ENCODE data around the gene ALPI. TPM values are rescaled to one million over a fixed set of nuclear protein-coding genes. Genes with fewer than 3 reads are reported as not detected.

Gene ALPI
- total and polyA plus RNA-seq, 5 donors = not detected

DNA sequence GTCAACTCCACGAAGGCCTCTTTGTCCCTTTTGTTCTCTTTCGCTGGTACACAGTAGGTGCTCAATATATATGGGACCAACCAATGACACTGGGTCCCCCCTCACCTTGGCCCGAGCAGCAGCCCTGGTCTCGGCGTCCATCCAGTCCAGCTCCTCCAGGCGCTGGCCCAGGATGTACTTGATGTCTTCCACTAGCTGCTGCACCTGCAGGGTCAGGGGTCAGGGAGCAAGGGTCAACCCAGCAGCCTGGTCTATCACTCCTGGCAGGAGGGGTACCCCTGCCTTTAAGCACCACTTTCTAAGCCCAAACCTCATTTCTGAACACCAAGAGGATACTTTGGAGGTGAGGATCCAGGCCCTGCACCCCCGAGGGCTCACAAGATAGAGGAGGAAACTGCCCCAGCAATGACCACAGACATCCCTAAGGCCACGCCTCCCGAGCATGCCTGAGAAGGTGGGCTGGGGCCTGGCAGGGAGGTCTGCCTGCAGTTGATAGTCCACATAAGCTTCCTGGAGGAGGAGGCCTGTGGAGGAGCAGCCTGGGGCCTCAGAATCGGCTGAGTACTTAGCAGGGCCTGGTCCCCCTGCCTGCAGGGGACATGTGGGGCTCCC lies 27.5 kb downstream of the ALPI start:
- DNase-seq = peak in 1 of 3 donors; percentile 25

DNA sequence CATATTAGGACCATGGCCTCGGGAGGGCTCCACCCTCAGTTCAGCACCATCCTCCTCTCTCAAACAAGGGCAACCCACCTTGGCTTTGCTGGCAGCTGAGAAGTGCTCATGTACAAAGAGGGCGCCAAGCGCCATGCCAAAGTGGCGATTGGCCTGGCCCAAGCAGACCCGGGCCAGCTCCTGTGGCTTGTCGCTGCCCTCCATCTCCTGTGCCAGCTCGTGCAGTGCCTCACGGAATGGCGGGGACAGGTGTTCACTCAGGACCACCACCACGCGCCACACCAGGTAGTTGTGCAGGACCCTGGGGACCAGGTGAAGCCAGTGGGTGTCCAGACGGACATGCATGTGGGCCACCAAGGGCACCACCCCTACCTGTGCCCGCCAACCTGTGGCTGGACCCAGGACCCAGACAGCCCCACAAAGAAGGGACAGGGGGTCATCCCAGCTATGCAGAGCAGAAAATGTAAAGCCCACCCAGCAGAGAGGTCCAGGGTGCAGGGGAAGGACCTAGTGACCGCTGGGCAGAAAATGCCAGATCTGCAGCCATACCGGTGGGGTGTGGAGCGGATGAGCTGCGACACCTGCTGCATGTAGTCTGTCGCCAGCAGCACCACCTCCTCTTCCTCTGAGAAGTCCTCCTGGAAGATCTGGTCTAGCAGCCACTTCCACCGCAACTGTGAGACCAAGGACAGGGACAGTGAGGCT lies 28.1 kb downstream of the ALPI start:
- no peak for ATAC-seq
- no peak for DNase-seq
- Histone ChIP-seq H3K27me3 (ENCODE audit: control insufficient read depth, insufficient read depth) (no peaks in the 10 kb centered on the region), H3K4me3 (ENCODE audit: low read length) (no peak overlapping the region), H3K27ac (ENCODE audit: low read length) (no peak overlapping the region), H3K9me3 (ENCODE audit: control insufficient read depth, low read length) (no peaks in the 10 kb centered on the region), H3K4me1 (ENCODE audit: control insufficient read depth, insufficient read depth, low read length) (no peaks in the 10 kb centered on the region)
- 89% methylated on average over 19 of the region's 19 CpGs for WGBS
- intact Hi-C loops (cut with DNase I) = no loop called here

More for the DNA sequence above, 27.5 kb downstream of the ALPI start:
- intact Hi-C loops (cut with DNase I) = no loop called here
- whole genome bisulfite sequencing = 92% methylated on average over 10 of the region's 10 CpGs
- Histone ChIP-seq H3K27ac (ENCODE audit: low read length) (no peak overlapping the region), H3K27me3 (ENCODE audit: control insufficient read depth, insufficient read depth) (no peaks in the 10 kb centered on the region), H3K4me1 (ENCODE audit: control insufficient read depth, insufficient read depth, low read length) (no peaks in the 10 kb centered on the region), H3K9me3 (ENCODE audit: control insufficient read depth, low read length) (no peaks in the 10 kb centered on the region), H3K4me3 (ENCODE audit: low read length) (no peak overlapping the region)
- no peak for ATAC-seq

DNA sequence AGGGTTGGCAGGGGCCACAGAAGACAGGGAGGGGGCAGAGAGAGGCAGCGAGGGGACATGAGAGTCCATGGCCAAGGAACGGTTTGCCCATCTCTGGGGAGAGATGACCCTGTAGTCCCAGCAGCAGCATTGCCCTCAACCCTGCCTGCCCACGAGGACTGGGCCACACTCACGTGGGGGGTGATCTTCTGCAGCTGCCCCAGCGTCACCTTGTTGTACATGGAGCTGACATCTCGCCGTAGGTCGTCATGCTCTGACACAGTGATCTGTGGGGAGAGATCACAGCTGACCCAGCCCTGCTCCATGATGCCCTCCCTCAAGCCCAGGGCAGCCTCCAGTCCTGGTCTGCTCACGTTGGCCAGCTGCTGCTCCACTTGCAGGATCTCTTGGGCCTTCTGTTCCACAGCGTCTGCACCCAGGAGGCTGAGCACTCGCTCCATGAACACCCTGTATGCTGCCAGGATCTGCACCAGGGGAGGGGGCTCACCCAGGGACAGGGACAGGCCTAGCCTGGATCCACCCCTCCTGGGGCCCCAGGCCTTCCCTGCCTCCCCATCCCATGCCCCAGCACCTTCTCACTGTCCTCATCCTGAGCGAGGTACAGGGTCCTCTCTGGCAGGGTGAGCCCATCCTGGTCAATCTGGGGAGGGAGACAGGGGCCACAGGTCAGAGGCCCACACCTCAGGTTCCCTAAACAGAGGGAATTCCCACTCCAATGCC lies 28.8 kb downstream of the ALPI start:
- intact Hi-C loops (cut with DNase I) = no loop called here
- Histone ChIP-seq H3K4me3 (ENCODE audit: low read length) (no peak overlapping the region), H3K27ac (ENCODE audit: low read length) (no peak overlapping the region), H3K9me3 (ENCODE audit: control insufficient read depth, low read length) (no peaks in the 10 kb centered on the region), H3K27me3 (ENCODE audit: control insufficient read depth, insufficient read depth) (no peaks in the 10 kb centered on the region), H3K4me1 (ENCODE audit: control insufficient read depth, insufficient read depth, low read length) (no peaks in the 10 kb centered on the region)
- ATAC-seq = no peak
- WGBS = 75% methylated on average over 12 of the region's 12 CpGs
- peak in 1 of 3 donors; percentile 17 for DNase-seq

DNA sequence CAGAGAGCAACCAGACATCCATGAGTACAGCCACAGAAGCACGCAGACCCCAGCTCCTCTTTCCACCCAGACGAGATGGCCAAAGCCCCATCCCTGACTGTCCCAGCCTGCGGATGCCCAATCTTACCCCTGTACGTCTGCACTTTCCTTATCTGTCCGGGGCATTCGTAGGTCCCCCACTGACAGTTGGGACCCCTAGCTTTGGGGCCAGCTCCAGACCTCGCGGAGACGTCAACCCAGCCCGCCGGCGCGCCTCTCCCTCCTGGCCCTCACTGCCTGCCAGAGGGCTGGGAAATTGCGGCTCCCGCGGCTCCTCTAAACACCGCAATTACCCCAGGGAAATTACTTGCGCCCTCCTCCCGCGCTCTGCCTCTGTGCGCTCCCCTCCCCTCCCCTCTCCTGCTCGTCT lies 29.4 kb downstream of the ALPI start:
- no peaks in the 10 kb centered on the region for H3K4me1 ChIP-seq (ENCODE audit: control insufficient read depth, insufficient read depth, low read length)
- H3K27ac ChIP-seq (ENCODE audit: low read length) = no peak overlapping the region
- H3K27me3 ChIP-seq (ENCODE audit: control insufficient read depth, insufficient read depth) = no peaks in the 10 kb centered on the region
- no peaks in the 10 kb centered on the region for H3K9me3 ChIP-seq (ENCODE audit: control insufficient read depth, low read length)
- intact Hi-C loops (cut with DNase I) = no loop called here
- WGBS = 8% methylated on average over 22 of the region's 22 CpGs
- no peak for ATAC-seq
- DNase-seq = peak in 1 of 3 donors; percentile 24
- no peak overlapping the region for H3K4me3 ChIP-seq (ENCODE audit: low read length)

DNA sequence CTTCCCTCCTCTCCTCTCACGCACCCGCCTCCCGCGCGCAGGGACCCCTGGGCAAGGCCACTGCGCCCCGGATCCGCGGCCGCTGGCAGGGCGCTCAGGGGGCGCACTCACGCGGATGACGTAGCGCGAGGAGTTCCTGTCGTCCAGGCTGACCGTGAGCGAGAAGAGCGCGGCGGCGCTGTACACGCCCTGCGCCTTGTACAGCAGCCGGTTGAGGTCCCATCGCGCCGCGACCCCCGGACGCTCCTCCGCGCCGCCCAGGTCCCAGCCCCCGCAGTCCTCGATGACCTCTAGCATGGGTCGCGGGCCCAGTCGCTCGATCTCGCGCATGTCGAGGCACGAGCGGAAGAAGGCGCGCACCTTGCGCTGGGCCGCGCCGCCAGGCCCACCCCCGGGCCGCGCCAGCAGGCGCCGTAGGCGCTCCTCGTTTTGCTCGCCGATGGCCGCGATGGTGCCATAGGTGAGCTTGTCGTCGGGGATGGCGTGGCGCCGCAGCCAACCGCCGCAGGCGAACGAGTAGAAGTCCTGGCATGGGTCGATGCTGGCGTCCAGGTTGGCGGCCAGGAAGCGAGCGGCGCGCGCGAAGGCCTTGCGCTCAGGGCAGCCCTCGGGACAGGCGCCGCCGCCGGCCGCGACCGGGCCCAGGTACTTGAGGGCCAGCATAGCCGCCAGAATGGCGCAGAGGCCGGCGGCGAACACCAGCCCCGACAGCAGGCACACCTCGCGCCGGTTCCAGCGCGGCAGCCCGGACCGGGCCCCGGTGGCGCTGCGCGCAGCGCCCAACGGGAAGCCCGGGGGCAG lies 30.0 kb downstream of the ALPI start:
- intact Hi-C loops (cut with DNase I) = no loop called here
- no peak overlapping the region for H3K4me3 ChIP-seq (ENCODE audit: low read length)
- H3K4me1 ChIP-seq (ENCODE audit: control insufficient read depth, insufficient read depth, low read length) = no peaks in the 10 kb centered on the region
- H3K27me3 ChIP-seq (ENCODE audit: control insufficient read depth, insufficient read depth) = no peaks in the 10 kb centered on the region
- DNase-seq = peak in 2 of 3 donors; percentile 33 to 43
- WGBS = 2% methylated on average over 111 of the region's 111 CpGs
- no peak overlapping the region for H3K27ac ChIP-seq (ENCODE audit: low read length)
- no peak for ATAC-seq
- H3K9me3 ChIP-seq (ENCODE audit: control insufficient read depth, low read length) = no peaks in the 10 kb centered on the region

DNA sequence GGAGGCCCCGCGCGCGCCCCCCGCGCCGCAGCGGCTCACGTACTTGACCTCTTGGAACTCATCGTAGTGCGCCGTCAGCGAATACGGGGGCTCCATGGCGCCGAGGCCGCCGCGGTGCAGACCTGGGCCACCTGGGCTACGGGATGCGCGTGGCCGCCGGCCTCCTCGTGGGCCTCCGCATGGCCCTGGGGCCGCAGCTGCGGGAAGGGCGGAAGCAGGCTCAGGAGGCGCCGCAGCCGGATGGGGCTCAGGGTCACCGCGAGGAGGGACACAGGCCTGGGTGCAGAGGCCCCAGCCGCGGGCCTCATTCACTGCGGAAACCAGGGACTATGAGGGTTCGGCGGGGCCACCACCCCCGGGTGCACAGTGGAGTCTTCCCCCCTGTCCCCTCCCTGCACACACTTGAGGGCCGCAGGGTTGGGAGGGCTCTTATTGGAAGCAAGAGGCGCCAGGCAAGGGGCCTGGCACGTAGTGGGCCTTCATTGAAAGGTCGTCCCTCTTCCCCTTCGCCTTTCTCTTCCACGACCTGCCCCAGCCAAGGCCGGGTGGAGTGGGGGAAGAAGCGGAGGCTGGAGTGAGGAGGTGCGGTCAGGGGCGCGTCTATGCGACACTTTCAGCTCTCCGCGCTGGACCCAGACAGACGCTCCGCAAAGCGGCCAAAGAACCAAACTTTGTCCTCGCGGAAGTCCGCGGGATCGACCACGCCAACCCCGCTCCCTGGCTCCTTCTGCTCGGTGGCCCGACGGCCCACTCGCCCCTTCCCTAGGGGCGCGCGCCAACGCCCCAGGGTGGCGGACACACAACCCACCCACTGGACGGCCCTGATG lies 30.8 kb downstream of the ALPI start:
- intact Hi-C loops (cut with DNase I) = no loop called here
- no peak for ATAC-seq
- Histone ChIP-seq H3K4me3 (ENCODE audit: low read length) (no peak overlapping the region), H3K4me1 (ENCODE audit: control insufficient read depth, insufficient read depth, low read length) (no peaks in the 10 kb centered on the region), H3K27ac (ENCODE audit: low read length) (no peak overlapping the region), H3K27me3 (ENCODE audit: control insufficient read depth, insufficient read depth) (no peaks in the 10 kb centered on the region), H3K9me3 (ENCODE audit: control insufficient read depth, low read length) (no peaks in the 10 kb centered on the region)
- peak in 2 of 3 donors; percentile 33 to 41 for DNase-seq
- 3% methylated on average over 74 of the region's 74 CpGs for WGBS

DNA sequence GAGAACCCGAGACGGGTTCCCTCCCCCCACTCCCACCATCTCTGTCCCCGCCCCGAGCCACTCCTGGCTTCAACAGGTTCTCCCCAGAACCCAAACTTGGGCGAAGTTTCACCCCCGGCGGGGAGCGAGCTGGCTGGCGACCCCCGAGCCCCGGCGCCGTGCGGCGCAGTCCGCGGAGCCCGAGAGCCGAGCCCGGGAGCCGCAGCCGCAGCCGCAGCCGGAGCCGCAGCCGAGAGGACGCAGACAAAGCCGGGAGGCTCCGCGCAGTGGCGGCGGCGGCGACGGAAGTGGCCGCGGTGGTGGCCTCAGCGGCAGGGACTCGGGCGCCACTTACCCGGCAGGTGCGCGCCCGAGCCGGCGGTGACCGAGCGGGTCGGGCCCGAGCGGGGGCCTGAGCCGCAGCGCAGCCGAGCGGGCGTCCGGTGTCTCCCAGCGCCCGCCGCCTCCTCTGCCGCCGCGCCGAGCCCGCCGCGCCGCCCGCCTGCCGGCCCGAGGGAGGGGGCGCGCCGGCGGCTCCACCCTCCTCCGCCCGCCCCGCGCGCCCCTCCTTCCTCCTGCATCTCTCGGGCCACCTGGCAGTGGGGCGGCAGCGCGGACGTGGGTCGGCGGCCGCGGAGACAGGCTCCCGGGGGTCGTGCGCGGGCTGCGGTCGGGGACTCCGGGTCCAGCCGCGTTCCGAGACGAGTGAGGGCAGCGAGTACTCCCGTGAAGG lies 31.6 kb downstream of the ALPI start, which contains the start of gene ECEL1:
TSS of gene ECEL1 (minus strand) at position 450 of the 712 bp plus-strand sequence. CDS start 1,181 bp downstream, outside the sequence.
- intact Hi-C loops (cut with DNase I) = no loop called here

DNA sequence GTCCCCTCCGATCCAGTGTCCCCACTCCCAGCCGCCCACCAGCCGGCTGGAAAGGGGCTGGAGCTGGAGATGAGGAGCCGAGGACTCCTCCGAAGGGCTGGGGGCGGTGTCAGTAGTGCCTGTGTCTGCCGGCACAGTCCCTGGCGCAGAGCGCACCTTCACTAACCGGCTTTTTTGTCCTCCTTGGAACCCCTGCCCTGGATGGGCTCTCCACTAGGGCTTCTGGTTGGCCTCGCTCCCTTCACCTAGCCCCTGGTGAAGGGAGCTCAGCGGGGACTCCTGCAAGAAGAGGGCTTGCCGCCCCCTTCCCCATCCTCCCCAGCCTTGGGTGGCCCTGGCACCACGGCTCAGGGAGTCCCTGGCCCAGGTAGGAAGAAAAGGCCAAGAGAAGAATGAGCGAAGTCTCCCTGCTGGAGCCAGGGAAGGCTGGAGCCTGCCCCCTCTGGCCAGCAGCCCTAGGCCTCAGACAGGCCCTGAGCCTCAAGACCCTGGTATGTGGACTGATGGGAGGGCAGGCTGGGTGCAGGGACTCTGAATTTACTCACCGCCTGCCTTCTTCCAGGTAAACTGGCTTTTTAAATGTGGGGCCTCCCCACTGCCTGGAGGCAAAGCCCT lies 32.3 kb downstream of the ALPI start:
- Histone ChIP-seq H3K4me1 (ENCODE audit: control insufficient read depth, insufficient read depth, low read length) (no peaks in the 10 kb centered on the region), H3K27ac (ENCODE audit: low read length) (no peak overlapping the region), H3K9me3 (ENCODE audit: control insufficient read depth, low read length) (no peaks in the 10 kb centered on the region), H3K4me3 (ENCODE audit: low read length) (no peak overlapping the region), H3K27me3 (ENCODE audit: control insufficient read depth, insufficient read depth) (no peaks in the 10 kb centered on the region)
- WGBS = 53% methylated on average over 16 of the region's 16 CpGs
- ATAC-seq = no peak
- intact Hi-C loops (cut with DNase I) = no loop called here
- peak in 1 of 3 donors; percentile 30 for DNase-seq

More for the DNA sequence above, 31.6 kb downstream of the ALPI start, which contains the start of gene ECEL1:
- Histone ChIP-seq H3K4me1 (ENCODE audit: control insufficient read depth, insufficient read depth, low read length) (no peaks in the 10 kb centered on the region), H3K27me3 (ENCODE audit: control insufficient read depth, insufficient read depth) (no peaks in the 10 kb centered on the region), H3K4me3 (ENCODE audit: low read length) (peak within 1 kb of the TSS; percentile 12), H3K9me3 (ENCODE audit: control insufficient read depth, low read length) (no peaks in the 10 kb centered on the region), H3K27ac (ENCODE audit: low read length) (no peak within 1 kb of the TSS)
- WGBS = 2% methylated on average over 99 of the region's 102 CpGs
- ATAC-seq = no peak
- peak in 1 of 3 donors; percentile 50 for DNase-seq

DNA sequence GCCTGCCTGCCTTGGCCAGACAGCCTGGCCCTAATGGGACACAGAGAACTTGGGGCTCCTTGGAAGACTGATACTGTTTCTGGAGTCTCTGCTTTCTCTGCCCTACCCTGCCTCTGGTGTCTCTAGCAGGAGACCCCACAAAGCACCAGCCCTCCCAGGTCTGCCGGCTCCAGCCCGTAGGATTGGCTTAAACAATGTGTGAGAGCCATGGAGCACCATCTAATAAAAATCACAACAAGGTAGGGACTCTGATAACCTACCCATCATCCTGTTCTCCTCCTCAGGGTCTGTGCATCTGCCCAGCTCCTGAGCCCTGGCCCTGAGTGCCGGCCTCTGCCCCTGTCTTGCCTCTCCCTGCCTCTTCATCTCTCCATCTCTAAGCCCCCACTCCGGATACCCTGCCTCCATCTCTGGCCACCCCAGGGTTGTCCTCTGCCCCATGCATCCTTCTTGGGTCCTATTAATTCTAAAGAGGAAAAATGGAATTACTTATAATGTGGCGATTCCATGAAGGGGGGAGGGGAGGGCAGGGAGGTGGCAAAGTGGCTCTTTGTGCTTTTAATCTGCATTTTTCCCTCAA lies 32.9 kb downstream of the ALPI start:
- WGBS = 85% methylated on average over 5 of the region's 5 CpGs

More for the DNA sequence above, 32.9 kb downstream of the ALPI start:
- Histone ChIP-seq H3K27ac (ENCODE audit: low read length) (no peak overlapping the region), H3K9me3 (ENCODE audit: control insufficient read depth, low read length) (no peaks in the 10 kb centered on the region), H3K4me3 (ENCODE audit: low read length) (no peak overlapping the region), H3K27me3 (ENCODE audit: control insufficient read depth, insufficient read depth) (no peaks in the 10 kb centered on the region), H3K4me1 (ENCODE audit: control insufficient read depth, insufficient read depth, low read length) (no peaks in the 10 kb centered on the region)
- intact Hi-C loops (cut with DNase I) = no loop called here
- ATAC-seq = no peak
- DNase-seq = peak in 1 of 3 donors; percentile 13

Data from right cardiac atrium (tissue), 5 donors.